CD4-positive, alpha-beta T cell (primary cell): ENCODE data around the gene CLCA2. TPM values are rescaled to one million over a fixed set of nuclear protein-coding genes. Genes with fewer than 3 reads are reported as not detected.

Experiments
- ATAC-seq: fragments of 200-7000 bp; cut with Tn5 transposase; one replicate; pipeline ENCODE4 v1.10.0; 2022; ENCODE audit warnings: mild to moderate bottlenecking; ENCODE audit not compliant: poor library complexity
- CTCF ChIA-PET: fragments of 350-600 bp; sonication (Branson Sonifier 250); formaldehyde crosslinking; loops from one replicate; lab custom pipeline; 2021; ENCODE audit warnings: antibody characterized with exemption, inconsistent platforms; lab: Charles Lee
- POLR2A ChIA-PET: fragments of 350-600 bp; sonication (Branson Sonifier 250); formaldehyde crosslinking; loops from one replicate; lab custom pipeline; 2021; ENCODE audit warnings: antibody characterized with exemption, inconsistent platforms; lab: Charles Lee
- DNase-seq, 14 experiments: peaks; one replicate each; pipeline ENCODE4 v3.0.0-alpha.2; 2013 to 2020; ENCODE audit warnings: mixed read lengths in 2 of 14
- H3K27ac ChIP-seq, 2 donors: one replicate each; pipeline versions ENCODE4 v1.5.1 to v1.7.0; 2013; ENCODE audit warnings: low read length in 2 of 2, low read depth in 1 of 2, mild to moderate bottlenecking in 1 of 2
- H3K27me3 ChIP-seq, 2 experiments: 1 replicate in 1 of 2; 2 replicates in 1 of 2; pipeline versions ENCODE4 v1.6.1 to v1.7.0; 2013; ENCODE audit warnings: low read length in 2 of 2, control low read depth in 1 of 2, mild to moderate bottlenecking in 1 of 2, moderate library complexity in 1 of 2; ENCODE audit not compliant: insufficient read depth in 2 of 2, control insufficient read depth in 1 of 2
- H3K36me3 ChIP-seq: one replicate; pipeline ENCODE4 v1.6.1; 2013; ENCODE audit warnings: low read length, control low read depth; ENCODE audit not compliant: insufficient read depth
- H3K4me1 ChIP-seq: one replicate; pipeline ENCODE4 v1.6.1; 2013; ENCODE audit warnings: low read length, control low read depth; ENCODE audit not compliant: insufficient read depth
- H3K4me3 ChIP-seq: one replicate; pipeline ENCODE4 v1.5.1; 2013; ENCODE audit warnings: mild to moderate bottlenecking, low read length, moderate library complexity
- H3K9me3 ChIP-seq, 2 experiments: 1 replicate in 1 of 2; 2 replicates in 1 of 2; pipeline versions ENCODE4 v1.6.1 to v1.7.0; 2013; ENCODE audit warnings: low read length in 2 of 2, mild to moderate bottlenecking in 2 of 2, control low read depth in 1 of 2, moderate library complexity in 1 of 2; ENCODE audit not compliant: control insufficient read depth in 1 of 2, insufficient read depth in 1 of 2
- H3K27ac Mint-ChIP-seq: one replicate; pipeline ENCODE4 v1.8.0; 2020; ENCODE audit warnings: mixed read lengths
- H3K27me3 Mint-ChIP-seq: one replicate; pipeline ENCODE4 v1.8.0; 2021; ENCODE audit warnings: mixed read lengths
- H3K36me3 Mint-ChIP-seq: one replicate; pipeline ENCODE4 v1.8.0; 2021; ENCODE audit warnings: low read depth, mixed read lengths
- H3K4me1 Mint-ChIP-seq: one replicate; pipeline ENCODE4 v1.8.0; 2021; ENCODE audit warnings: low read depth, mixed read lengths
- H3K4me3 Mint-ChIP-seq: one replicate; pipeline ENCODE4 v1.8.0; 2020; ENCODE audit warnings: mild to moderate bottlenecking, mixed read lengths
- H3K9me3 Mint-ChIP-seq: one replicate; pipeline ENCODE4 v1.8.0; 2020; ENCODE audit warnings: mixed read lengths
- intact Hi-C, 2 experiments: fragments of 100-400 bp; cut with DNase I in 1 of 2; cut with micrococcal nuclease in 1 of 2; formaldehyde crosslinking; loops; one replicate each; pipeline versions ENCODE4 v1.15.1 to v1.9.0; 2023 to 2025; cut with DNase I, micrococcal nuclease
- total RNA-seq, 174 experiments: library from RNA in 2 of 174; stranded (reverse) in 2 of 174; gene quantifications; one replicate each; pipeline ENCODE4 v1.2.3 and lab custom pipeline; 2021 to 2026
- TF ChIP-seq, protein P1 (sequence below): fragments of 200-600 bp; IDR thresholded peaks from one replicate; pipeline ENCODE4 v1.8.0; 2022; ENCODE audit warnings: antibody characterized with exemption, mild to moderate bottlenecking

CLCA2 gene
- total RNA-seq, 2 experiments from 2014 or later = not detected

DNA sequence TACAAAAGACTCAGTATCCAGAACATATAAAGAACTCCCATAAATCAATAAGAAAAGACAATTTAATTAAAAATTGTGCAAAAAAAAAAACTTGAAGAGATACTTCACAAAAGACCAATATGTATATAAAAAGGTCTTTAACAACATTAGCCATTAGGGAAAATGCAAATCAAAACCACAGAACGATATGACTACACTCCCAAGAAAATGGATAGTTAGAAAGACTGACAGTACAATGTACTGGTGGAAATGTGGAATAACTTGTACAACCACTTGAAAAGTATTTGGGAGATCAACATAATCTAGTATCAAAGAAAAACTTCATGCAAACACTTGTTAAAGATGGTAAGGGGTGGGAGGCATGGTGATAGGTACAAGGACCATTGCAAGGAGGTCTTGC, 40.8 kb downstream of the CLCA2 start:
- no peak overlapping the region for H3K27ac ChIP-seq
- TF ChIP-seq, protein P1, sequence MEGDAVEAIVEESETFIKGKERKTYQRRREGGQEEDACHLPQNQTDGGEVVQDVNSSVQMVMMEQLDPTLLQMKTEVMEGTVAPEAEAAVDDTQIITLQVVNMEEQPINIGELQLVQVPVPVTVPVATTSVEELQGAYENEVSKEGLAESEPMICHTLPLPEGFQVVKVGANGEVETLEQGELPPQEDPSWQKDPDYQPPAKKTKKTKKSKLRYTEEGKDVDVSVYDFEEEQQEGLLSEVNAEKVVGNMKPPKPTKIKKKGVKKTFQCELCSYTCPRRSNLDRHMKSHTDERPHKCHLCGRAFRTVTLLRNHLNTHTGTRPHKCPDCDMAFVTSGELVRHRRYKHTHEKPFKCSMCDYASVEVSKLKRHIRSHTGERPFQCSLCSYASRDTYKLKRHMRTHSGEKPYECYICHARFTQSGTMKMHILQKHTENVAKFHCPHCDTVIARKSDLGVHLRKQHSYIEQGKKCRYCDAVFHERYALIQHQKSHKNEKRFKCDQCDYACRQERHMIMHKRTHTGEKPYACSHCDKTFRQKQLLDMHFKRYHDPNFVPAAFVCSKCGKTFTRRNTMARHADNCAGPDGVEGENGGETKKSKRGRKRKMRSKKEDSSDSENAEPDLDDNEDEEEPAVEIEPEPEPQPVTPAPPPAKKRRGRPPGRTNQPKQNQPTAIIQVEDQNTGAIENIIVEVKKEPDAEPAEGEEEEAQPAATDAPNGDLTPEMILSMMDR = no peak
- Mint-ChIP-seq H3K36me3 (no peaks in the 10 kb centered on the region), H3K4me3 (no peak overlapping the region), H3K27me3 (no peaks in the 10 kb centered on the region), H3K4me1 (no peaks in the 10 kb centered on the region), H3K27ac (no peak overlapping the region), H3K9me3 (no peaks in the 10 kb centered on the region)
- ChIA-PET POLR2A (no interaction called here), CTCF (no interaction called here)
- DNase-seq (no peak), ATAC-seq (no peak)
- peaks cover 2 to 4% of the 10 kb centered on the region in 2 experiments for H3K27me3 ChIP-seq
- intact Hi-C loops = no loop called here
- H3K36me3 ChIP-seq = no peaks in the 10 kb centered on the region
- no peak overlapping the region for H3K4me3 ChIP-seq
- no peaks in the 10 kb centered on the region for H3K4me1 ChIP-seq
- no peaks in the 10 kb centered on the region for H3K9me3 ChIP-seq

DNA sequence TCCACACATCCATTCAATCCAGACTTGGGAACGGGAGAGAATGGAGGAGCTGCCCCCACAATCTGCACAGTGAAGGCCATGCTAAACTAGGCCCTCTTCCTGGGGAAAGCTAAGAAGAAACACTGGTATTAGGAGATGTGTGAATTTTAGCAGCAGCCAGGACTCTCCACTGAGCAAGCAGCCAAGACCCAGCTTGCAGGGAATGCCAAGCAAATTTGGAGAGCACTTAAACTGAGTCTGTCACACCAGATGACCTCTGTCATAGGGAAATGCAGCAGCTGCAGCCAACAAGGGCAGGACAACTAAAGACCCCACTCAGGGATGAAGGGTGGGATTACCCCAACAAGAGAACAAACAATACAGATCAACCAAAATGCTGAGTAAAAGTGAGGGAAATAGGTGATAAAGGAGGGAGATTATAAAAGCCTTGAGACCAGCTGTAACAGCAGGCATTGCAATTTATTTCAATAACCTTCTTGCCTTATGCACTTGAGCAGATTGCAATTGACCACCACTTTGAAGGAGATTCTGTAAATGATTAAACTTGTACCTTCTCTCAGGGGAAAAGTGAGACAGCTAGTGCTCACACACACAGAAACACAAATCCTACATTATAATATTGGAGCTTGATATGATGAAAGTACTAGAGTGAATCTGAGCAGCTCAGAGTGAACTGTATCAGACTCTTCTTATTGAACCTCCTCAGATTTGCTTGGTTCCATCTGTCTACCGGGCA, 42.3 kb downstream of the CLCA2 start:
- no peaks in the 10 kb centered on the region for H3K4me1 Mint-ChIP-seq
- no peak overlapping the region for H3K27ac Mint-ChIP-seq
- TF ChIP-seq, protein P1 = no peak

DNA sequence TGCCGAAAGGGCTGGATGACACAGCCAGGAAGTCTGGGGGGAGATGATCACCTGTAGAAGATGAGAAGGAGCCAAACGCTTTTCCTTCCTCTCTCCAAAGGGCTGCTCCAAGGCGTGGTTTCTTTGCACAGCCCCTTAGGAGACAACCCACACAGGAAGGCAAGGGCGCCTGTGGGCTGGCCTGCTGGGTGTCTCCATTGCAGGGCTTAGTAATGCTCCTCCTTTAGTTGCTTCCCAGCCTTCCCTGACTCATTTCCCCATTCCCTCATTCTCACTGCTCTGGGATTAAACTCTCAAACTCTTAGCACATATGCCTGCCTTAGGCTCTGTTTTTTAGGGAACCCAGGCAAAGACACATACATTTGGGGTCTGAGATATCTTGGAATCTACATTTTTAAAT, 43.0 kb downstream of the CLCA2 start:
- Histone ChIP-seq H3K36me3 (no peaks in the 10 kb centered on the region), H3K4me3 (no peak overlapping the region), H3K9me3 (no peaks in the 10 kb centered on the region), H3K4me1 (no peaks in the 10 kb centered on the region), H3K27ac (no peak overlapping the region), H3K27me3 (peaks cover under 1 to 2% of the 10 kb centered on the region in 2 experiments)
- Mint-ChIP-seq H3K9me3 (no peaks in the 10 kb centered on the region), H3K4me3 (no peak overlapping the region), H3K27me3 (peaks cover 2% of the 10 kb centered on the region), H3K4me1 (no peaks in the 10 kb centered on the region), H3K36me3 (no peaks in the 10 kb centered on the region), H3K27ac (no peak overlapping the region)
- ChIA-PET POLR2A (no interaction called here), CTCF (no interaction called here)
- no peak for DNase-seq
- intact Hi-C loops = no loop called here
- TF ChIP-seq, protein P1 = no peak
- ATAC-seq = no peak

More for the DNA sequence above, 42.3 kb downstream of the CLCA2 start:
- no peaks in the 10 kb centered on the region for H3K36me3 ChIP-seq
- H3K27me3 Mint-ChIP-seq = no peaks in the 10 kb centered on the region
- H3K9me3 ChIP-seq = no peaks in the 10 kb centered on the region
- no peaks in the 10 kb centered on the region for H3K4me1 ChIP-seq
- H3K4me3 ChIP-seq = no peak overlapping the region
- DNase-seq = no peak
- H3K36me3 Mint-ChIP-seq = no peaks in the 10 kb centered on the region
- intact Hi-C loops = no loop called here
- POLR2A ChIA-PET = no interaction called here
- H3K27ac ChIP-seq = no peak overlapping the region
- no peak for ATAC-seq
- CTCF ChIA-PET = interaction anchor here (0.6 kb wide), 1 partner anchor 72 kb away, joined by 3 read pairs; no protein-coding TSS in a partner anchor
- H3K4me3 Mint-ChIP-seq = no peak overlapping the region
- no peaks in the 10 kb centered on the region for H3K9me3 Mint-ChIP-seq
- H3K27me3 ChIP-seq = peaks cover 2% of the 10 kb centered on the region in 2 experiments
